ENCODE data around the gene TMEM258. TPM values are rescaled to one million over a fixed set of nuclear protein-coding genes. Genes with fewer than 3 reads are reported as not detected.

The TMEM258 gene
- total RNA-seq, 2 donors from 2014 or later = 145 to 153 TPM

DNA sequence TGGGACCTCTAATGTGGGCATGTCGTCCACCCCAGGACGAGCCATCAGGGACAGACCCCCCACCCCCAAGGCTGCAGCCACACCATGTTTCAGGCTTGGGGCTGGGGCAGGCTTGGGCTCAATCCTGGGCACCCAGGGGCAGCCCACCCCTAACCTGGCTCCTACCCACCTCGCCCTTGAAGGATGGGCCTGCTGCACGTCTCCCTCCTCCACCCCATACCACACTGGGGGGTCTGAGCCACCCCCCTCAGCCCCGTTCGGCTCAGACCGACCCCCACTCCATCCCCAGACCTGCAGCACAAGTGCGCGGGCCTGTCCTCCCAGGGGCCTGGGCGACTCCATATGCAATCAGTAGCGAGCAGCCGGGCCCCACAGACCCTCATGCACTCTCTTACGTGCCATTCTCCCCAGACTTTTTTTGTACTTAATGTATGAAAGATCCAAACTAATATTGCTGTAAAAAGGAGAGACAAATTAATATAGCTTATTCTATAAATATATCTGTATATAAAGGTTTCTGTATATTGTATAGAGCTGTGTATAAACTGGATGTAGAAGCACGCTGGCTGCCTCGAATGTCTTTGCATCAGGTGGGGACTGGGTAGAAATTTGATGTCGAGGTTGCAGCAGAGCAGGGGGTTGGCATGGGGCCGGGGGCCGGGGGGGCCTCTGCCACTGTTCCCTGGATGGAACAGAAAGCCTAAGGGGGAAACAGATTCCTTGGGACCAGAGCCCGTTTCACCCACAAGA is 45.8 kb downstream of the TMEM258 start:
- DNase-seq (ENCODE audit: low spot score in 2 of 2) (no peak), ATAC-seq (no peak)
- H3K36me3 Mint-ChIP-seq = no peaks in the 10 kb centered on the region
- no peaks in the 10 kb centered on the region for H3K9me3 Mint-ChIP-seq
- H3K27ac Mint-ChIP-seq = no peak overlapping the region

GRCh38 chr11:61745781-61746441 is 46.5 kb downstream of the TMEM258 start:
- ATAC-seq (no peak), DNase-seq (ENCODE audit: low spot score in 2 of 2) (no peak)
- no peak overlapping the region for H3K27ac Mint-ChIP-seq
- no peaks in the 10 kb centered on the region for H3K9me3 Mint-ChIP-seq
- H3K36me3 Mint-ChIP-seq = no peaks in the 10 kb centered on the region

GRCh38 chr11:61744609-61745156 is 47.7 kb downstream of the TMEM258 start:
- no peak for ATAC-seq
- H3K27ac Mint-ChIP-seq = no peak overlapping the region

DNA sequence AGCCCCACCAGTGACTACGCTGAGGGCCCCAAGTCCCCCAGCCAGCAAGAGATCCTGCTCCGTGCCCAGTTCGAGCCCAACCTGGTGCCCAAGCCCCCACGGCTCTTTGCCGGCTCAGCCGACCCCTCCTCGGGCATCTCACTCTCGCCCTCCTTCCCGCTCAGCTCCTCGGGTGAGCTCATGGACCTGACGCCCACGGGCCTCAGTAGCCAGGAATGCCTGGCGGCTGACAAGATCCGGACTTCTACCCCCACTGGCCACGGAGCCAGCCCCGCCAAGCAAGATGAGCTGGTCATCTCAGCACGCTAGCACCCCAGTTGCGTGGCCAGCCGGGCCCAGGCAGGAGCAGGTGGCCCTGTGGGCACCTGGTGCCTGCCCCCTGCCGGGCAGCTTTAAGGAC is 48.2 kb downstream of the TMEM258 start:
- Mint-ChIP-seq H3K27ac (no peak overlapping the region), H3K9me3 (no peaks in the 10 kb centered on the region), H3K36me3 (no peaks in the 10 kb centered on the region)
- no peak for ATAC-seq
- DNase-seq (ENCODE audit: low spot score in 2 of 2) = no peak

More at GRCh38 chr11:61744609-61745156, 47.7 kb downstream of the TMEM258 start:
- no peaks in the 10 kb centered on the region for H3K36me3 Mint-ChIP-seq
- no peak for DNase-seq (ENCODE audit: low spot score in 2 of 2)
- no peaks in the 10 kb centered on the region for H3K9me3 Mint-ChIP-seq

DNA sequence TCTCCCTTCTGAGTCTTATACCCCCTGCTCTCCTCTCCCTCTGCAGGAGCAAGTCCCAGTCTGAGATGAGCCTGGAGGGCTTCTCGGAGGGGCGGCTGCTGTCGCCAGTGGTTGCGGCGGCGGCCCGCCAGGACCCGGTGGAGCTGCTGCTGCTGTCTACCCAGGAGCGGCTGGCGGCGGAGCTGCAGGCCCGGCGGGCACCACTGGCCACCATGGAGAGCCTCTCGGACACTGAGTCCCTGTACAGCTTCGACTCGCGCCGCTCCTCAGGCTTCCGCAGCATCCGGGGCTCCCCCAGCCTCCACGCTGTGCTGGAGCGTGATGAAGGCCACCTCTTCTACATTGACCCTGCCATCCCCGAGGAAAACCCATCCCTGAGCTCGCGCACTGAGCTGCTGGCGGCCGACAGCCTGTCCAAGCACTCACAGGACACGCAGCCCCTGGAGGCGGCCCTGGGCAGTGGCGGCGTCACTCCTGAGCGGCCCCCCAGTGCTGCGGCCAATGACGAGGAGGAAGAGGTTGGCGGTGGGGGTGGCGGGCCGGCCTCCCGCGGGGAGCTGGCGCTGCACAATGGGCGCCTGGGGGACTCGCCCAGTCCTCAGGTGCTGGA is 48.8 kb downstream of the TMEM258 start:
- Mint-ChIP-seq H3K9me3 (no peaks in the 10 kb centered on the region), H3K36me3 (no peaks in the 10 kb centered on the region), H3K27ac (no peak overlapping the region)
- ATAC-seq (no peak), DNase-seq (ENCODE audit: low spot score in 2 of 2) (no peak)

DNA sequence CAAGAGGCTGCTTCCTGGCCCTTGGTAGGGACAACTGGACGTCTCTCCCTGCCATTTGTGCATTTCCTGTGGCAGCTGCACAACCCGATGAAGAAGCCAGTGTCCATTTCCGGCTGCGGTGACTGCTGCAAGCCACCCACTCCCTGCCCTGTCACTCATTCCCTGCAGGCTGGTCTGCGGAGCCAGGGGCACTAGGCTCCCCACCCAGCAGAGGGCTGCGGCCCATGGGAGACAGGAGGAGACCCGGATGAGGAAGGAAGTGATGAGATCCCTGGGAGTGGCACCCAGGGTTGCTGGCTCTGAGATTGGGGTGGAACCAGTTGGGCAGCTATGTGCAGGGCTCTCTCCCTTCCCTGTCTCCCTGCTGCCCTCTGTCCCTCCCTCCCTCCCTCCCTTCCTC is 50.0 kb downstream of the TMEM258 start:
- Mint-ChIP-seq H3K27ac (no peak overlapping the region), H3K9me3 (no peaks in the 10 kb centered on the region), H3K36me3 (no peaks in the 10 kb centered on the region)
- DNase-seq (ENCODE audit: low spot score in 2 of 2) (no peak), ATAC-seq (no peak)

DNA sequence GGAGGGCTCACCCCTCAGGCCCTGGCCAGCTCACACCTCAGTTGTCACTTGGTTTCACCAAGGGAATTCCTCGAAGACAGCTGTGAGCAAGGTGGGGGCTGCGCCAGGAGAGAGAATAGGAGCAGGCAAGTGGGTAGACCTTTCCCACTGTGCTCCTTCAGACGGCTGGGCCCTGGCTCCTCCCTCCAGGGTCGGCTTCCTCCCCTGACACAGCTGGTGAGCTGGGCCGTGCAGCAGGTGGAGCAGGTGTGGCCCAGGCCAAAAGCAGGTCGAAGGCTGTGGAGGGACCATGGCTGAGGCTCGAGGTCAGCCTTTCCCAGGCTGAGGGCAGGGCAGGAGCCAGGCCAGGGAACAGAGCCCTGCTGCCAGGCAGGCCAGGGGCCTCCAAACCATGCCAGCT is 52.4 kb downstream of the TMEM258 start:
- ATAC-seq (no peak), DNase-seq (ENCODE audit: low spot score in 2 of 2) (no peak)
- no peak overlapping the region for H3K27ac Mint-ChIP-seq
- H3K9me3 Mint-ChIP-seq = no peaks in the 10 kb centered on the region
- H3K36me3 Mint-ChIP-seq = no peaks in the 10 kb centered on the region

GRCh38 chr11:61739413-61739812 is 53.0 kb downstream of the TMEM258 start:
- no peak for ATAC-seq
- Mint-ChIP-seq H3K27ac (no peak overlapping the region), H3K36me3 (no peaks in the 10 kb centered on the region), H3K9me3 (no peaks in the 10 kb centered on the region)
- DNase-seq (ENCODE audit: low spot score in 2 of 2) = no peak

Other genes with a start within 250 kb of the TMEM258 start
- gene SYT7, start 211.5 kb downstream of the TMEM258 start, total RNA-seq = not detected
- under 1 TPM in 1 of 2 donors, not detected in 1; 0.19 TPM for gene DAGLA, start 112.2 kb downstream of the TMEM258 start, total RNA-seq
- gene MYRF, start 40.0 kb downstream of the TMEM258 start, total RNA-seq = 1 to 10 TPM in 1 of 2 donors, under 1 TPM in 1; 0.93 to 1.6 TPM
- 100 to 1,000 TPM in 1 of 2 donors, 10 to 100 TPM in 1; 80.5 to 104 TPM for gene FEN1, start 312 bp upstream of the TMEM258 start, total RNA-seq
- 10 to 100 TPM; 16.1 to 28.9 TPM for gene FADS1, start 24.4 kb upstream of the TMEM258 start, total RNA-seq
- 10 to 100 TPM; 42.6 to 55.1 TPM for gene FADS2, start 35.7 kb upstream of the TMEM258 start, total RNA-seq
- 10 to 100 TPM in 1 of 2 donors, 1 to 10 TPM in 1; 8.8 to 11.4 TPM for gene FADS3, start 98.9 kb upstream of the TMEM258 start, total RNA-seq
- gene RAB3IL1, start 125.0 kb upstream of the TMEM258 start, total RNA-seq = under 1 TPM in 1 of 2 donors, not detected in 1; 0.33 TPM
- under 1 TPM; 0.18 to 0.58 TPM for gene BEST1, start 157.8 kb upstream of the TMEM258 start, total RNA-seq
- gene FTH1, start 175.0 kb upstream of the TMEM258 start, total RNA-seq = 1,000 to 10,000 TPM; 1,006 to 1,113 TPM

Measured in activated naive CD4-positive, alpha-beta T cell treated with anti-CD3 and anti-CD28 coated beads, Interleukin-2, amount 50 U/mL, for 72 hours (primary cell).